CD4-positive, alpha-beta T cell (primary cell): ENCODE data around the gene P2RX2. TPM values are rescaled to one million over a fixed set of nuclear protein-coding genes. Genes with fewer than 3 reads are reported as not detected.

Experiments used
- ATAC-seq: fragments of 200-7000 bp; cut with Tn5 transposase; one replicate; pipeline ENCODE4 v1.10.0; 2022; ENCODE audit warnings: mild to moderate bottlenecking; ENCODE audit not compliant: poor library complexity
- CTCF ChIA-PET: fragments of 350-600 bp; sonication (Branson Sonifier 250); formaldehyde crosslinking; loops from one replicate; lab custom pipeline; 2021; ENCODE audit warnings: antibody characterized with exemption, inconsistent platforms; lab: Charles Lee
- POLR2A ChIA-PET: fragments of 350-600 bp; sonication (Branson Sonifier 250); formaldehyde crosslinking; loops from one replicate; lab custom pipeline; 2021; ENCODE audit warnings: antibody characterized with exemption, inconsistent platforms; lab: Charles Lee
- DNase-seq, 14 experiments: peaks; one replicate each; pipeline ENCODE4 v3.0.0-alpha.2; 2013 to 2020; ENCODE audit warnings: mixed read lengths in 2 of 14
- H3K27ac ChIP-seq, 2 donors: one replicate each; pipeline versions ENCODE4 v1.5.1 to v1.7.0; 2013; ENCODE audit warnings: low read length in 2 of 2, low read depth in 1 of 2, mild to moderate bottlenecking in 1 of 2
- H3K27me3 ChIP-seq, 2 experiments: 1 replicate in 1 of 2; 2 replicates in 1 of 2; pipeline versions ENCODE4 v1.6.1 to v1.7.0; 2013; ENCODE audit warnings: low read length in 2 of 2, control low read depth in 1 of 2, mild to moderate bottlenecking in 1 of 2, moderate library complexity in 1 of 2; ENCODE audit not compliant: insufficient read depth in 2 of 2, control insufficient read depth in 1 of 2
- H3K36me3 ChIP-seq: one replicate; pipeline ENCODE4 v1.6.1; 2013; ENCODE audit warnings: low read length, control low read depth; ENCODE audit not compliant: insufficient read depth
- H3K4me1 ChIP-seq: one replicate; pipeline ENCODE4 v1.6.1; 2013; ENCODE audit warnings: low read length, control low read depth; ENCODE audit not compliant: insufficient read depth
- H3K4me3 ChIP-seq: one replicate; pipeline ENCODE4 v1.5.1; 2013; ENCODE audit warnings: mild to moderate bottlenecking, low read length, moderate library complexity
- H3K9me3 ChIP-seq, 2 experiments: 1 replicate in 1 of 2; 2 replicates in 1 of 2; pipeline versions ENCODE4 v1.6.1 to v1.7.0; 2013; ENCODE audit warnings: low read length in 2 of 2, mild to moderate bottlenecking in 2 of 2, control low read depth in 1 of 2, moderate library complexity in 1 of 2; ENCODE audit not compliant: control insufficient read depth in 1 of 2, insufficient read depth in 1 of 2
- H3K27ac Mint-ChIP-seq: one replicate; pipeline ENCODE4 v1.8.0; 2020; ENCODE audit warnings: mixed read lengths
- H3K27me3 Mint-ChIP-seq: one replicate; pipeline ENCODE4 v1.8.0; 2021; ENCODE audit warnings: mixed read lengths
- H3K36me3 Mint-ChIP-seq: one replicate; pipeline ENCODE4 v1.8.0; 2021; ENCODE audit warnings: low read depth, mixed read lengths
- H3K4me1 Mint-ChIP-seq: one replicate; pipeline ENCODE4 v1.8.0; 2021; ENCODE audit warnings: low read depth, mixed read lengths
- H3K4me3 Mint-ChIP-seq: one replicate; pipeline ENCODE4 v1.8.0; 2020; ENCODE audit warnings: mild to moderate bottlenecking, mixed read lengths
- H3K9me3 Mint-ChIP-seq: one replicate; pipeline ENCODE4 v1.8.0; 2020; ENCODE audit warnings: mixed read lengths
- CTCF ChIP-seq: fragments of 200-600 bp; IDR thresholded peaks from one replicate; pipeline ENCODE4 v1.8.0; 2022; ENCODE audit warnings: antibody characterized with exemption, mild to moderate bottlenecking
- intact Hi-C, 2 experiments: fragments of 100-400 bp; cut with DNase I in 1 of 2; cut with micrococcal nuclease in 1 of 2; formaldehyde crosslinking; loops; one replicate each; pipeline versions ENCODE4 v1.15.1 to v1.9.0; 2023 to 2025; cut with DNase I, micrococcal nuclease
- total RNA-seq, 174 experiments: library from RNA in 2 of 174; stranded (reverse) in 2 of 174; gene quantifications; one replicate each; pipeline ENCODE4 v1.2.3 and lab custom pipeline; 2021 to 2026

Gene P2RX2
- total RNA-seq, 2 experiments from 2014 or later = not detected

GRCh38 chr12:132640936-132641335 is 22.4 kb downstream of the P2RX2 start:
- ChIA-PET POLR2A (interaction anchor here (0.5 kb wide), 1 partner anchor 233 kb away, joined by 6 read pairs; no protein-coding TSS in a partner anchor), CTCF (no interaction called here)
- no peak for TF ChIP-seq CTCF
- H3K27me3 Mint-ChIP-seq = no peaks in the 10 kb centered on the region
- no peak overlapping the region for H3K27ac Mint-ChIP-seq
- Histone ChIP-seq H3K36me3 (peaks cover 62% of the 10 kb centered on the region), H3K27me3 (no peaks in the 10 kb centered on the region), H3K9me3 (no peaks in the 10 kb centered on the region), H3K27ac (no peak overlapping the region), H3K4me1 (no peaks in the 10 kb centered on the region), H3K4me3 (no peak overlapping the region)
- H3K36me3 Mint-ChIP-seq = peaks cover 68% of the 10 kb centered on the region
- DNase-seq (no peak), ATAC-seq (no peak)
- no peaks in the 10 kb centered on the region for H3K9me3 Mint-ChIP-seq
- no peak overlapping the region for H3K4me3 Mint-ChIP-seq
- no peaks in the 10 kb centered on the region for H3K4me1 Mint-ChIP-seq
- intact Hi-C loops = no loop called here

GRCh38 chr12:132641811-132642650 is 23.5 kb downstream of the P2RX2 start:
- ChIA-PET CTCF (no interaction called here), POLR2A (no interaction called here)
- intact Hi-C loops = no loop called here
- H3K9me3 ChIP-seq = no peaks in the 10 kb centered on the region
- no peak overlapping the region for H3K27ac Mint-ChIP-seq
- no peaks in the 10 kb centered on the region for H3K27me3 ChIP-seq
- H3K27me3 Mint-ChIP-seq = no peaks in the 10 kb centered on the region
- H3K4me1 Mint-ChIP-seq = no peaks in the 10 kb centered on the region
- no peak overlapping the region for H3K27ac ChIP-seq
- DNase-seq (no peak), ATAC-seq (no peak)
- no peak overlapping the region for H3K4me3 Mint-ChIP-seq
- H3K36me3 ChIP-seq = peaks cover 53% of the 10 kb centered on the region
- H3K9me3 Mint-ChIP-seq = no peaks in the 10 kb centered on the region
- TF ChIP-seq CTCF = no peak
- H3K4me3 ChIP-seq = no peak overlapping the region
- peaks cover 63% of the 10 kb centered on the region for H3K36me3 Mint-ChIP-seq
- H3K4me1 ChIP-seq = no peaks in the 10 kb centered on the region

DNA sequence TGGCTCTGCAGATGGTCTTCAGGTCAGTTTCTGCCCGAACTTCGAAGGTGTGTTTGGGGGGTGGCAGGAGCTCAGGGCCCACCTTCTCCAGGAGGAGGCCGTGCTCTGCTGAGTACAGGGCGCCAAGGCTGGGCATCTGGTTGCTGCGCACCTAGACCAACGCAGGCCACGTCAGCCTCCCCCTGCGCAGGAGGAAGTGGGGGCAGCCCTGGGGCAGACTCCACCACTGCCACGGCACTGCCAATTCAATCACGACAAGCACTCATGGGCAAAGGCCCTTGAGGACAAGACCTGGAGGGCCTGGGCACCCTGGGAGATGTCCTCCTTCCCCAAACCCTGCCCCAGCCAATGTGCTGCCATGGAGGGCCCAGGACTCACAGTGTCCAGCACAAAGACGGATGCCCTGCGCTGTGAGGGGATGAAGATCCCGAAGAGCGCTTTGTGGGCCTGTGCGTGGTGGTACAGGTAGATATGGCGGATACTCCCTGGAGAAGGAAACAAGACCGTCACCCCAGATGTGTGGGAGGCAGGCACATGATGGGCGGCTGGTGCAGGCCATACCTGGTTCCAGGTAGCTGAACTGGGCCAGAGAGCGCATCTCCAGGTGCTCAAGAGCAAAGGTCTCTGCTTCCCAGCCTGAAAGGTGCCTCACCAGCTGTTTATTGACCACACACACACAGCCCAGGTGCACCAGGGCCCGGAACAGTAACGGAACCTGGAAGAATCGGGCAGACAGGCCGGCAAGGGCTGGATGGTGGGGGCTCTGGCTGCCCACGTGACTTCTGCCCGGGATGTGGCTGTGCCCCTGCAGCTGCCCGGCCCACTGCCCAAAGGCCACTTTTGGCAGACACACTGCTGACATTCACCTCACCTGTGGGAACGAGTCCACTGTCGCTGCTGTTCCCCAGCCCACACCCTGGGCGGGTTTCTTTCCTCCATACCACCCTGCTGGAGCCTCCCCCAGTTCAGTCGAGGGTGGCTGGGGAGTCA is 24.6 kb downstream of the P2RX2 start:
- ATAC-seq (no peak), DNase-seq (no peak)
- Histone ChIP-seq H3K27me3 (no peaks in the 10 kb centered on the region), H3K27ac (no peak overlapping the region), H3K36me3 (peaks cover 46% of the 10 kb centered on the region), H3K9me3 (no peaks in the 10 kb centered on the region), H3K4me1 (no peaks in the 10 kb centered on the region), H3K4me3 (no peak overlapping the region)
- Mint-ChIP-seq H3K36me3 (peaks cover 63% of the 10 kb centered on the region), H3K9me3 (no peaks in the 10 kb centered on the region), H3K27ac (no peak overlapping the region), H3K27me3 (no peaks in the 10 kb centered on the region), H3K4me3 (no peak overlapping the region), H3K4me1 (no peaks in the 10 kb centered on the region)
- TF ChIP-seq CTCF = no peak
- ChIA-PET POLR2A (no interaction called here), CTCF (no interaction called here)
- intact Hi-C loops = no loop called here
